ENCODE measurements around the gene RARS2.

The RARS2 gene

GRCh38 chr6:87572883-87573282 is 16.9 kb downstream of the RARS2 start:
- no peak for DNase-seq

- no peak for DNase-seq
Measured at GRCh38 chr6:87572021-87572420, 17.8 kb downstream of the RARS2 start.

GRCh38 chr6:87561017-87561416 is 28.8 kb downstream of the RARS2 start:
- DNase-seq: no peak

GRCh38 chr6:87558446-87558845 is 31.3 kb downstream of the RARS2 start:
- DNase-seq: no peak

- no peak for DNase-seq
Measured at GRCh38 chr6:87555506-87555905, 34.3 kb downstream of the RARS2 start.

GRCh38 chr6:87553159-87553765 is 36.5 kb downstream of the RARS2 start:
- no peak for DNase-seq

GRCh38 chr6:87551799-87552198 is 38.0 kb downstream of the RARS2 start:
- no peak for DNase-seq

GRCh38 chr6:87544474-87544735 is 45.4 kb downstream of the RARS2 start:
- no peak for DNase-seq

- DNase-seq: no peak
Measured at GRCh38 chr6:87543696-87544473, 45.9 kb downstream of the RARS2 start.

- no peak for DNase-seq
Measured at GRCh38 chr6:87541744-87542143, 48.0 kb downstream of the RARS2 start.

- DNase-seq: no peak
Measured at GRCh38 chr6:87541041-87541440, 48.7 kb downstream of the RARS2 start.

- no peak for DNase-seq
Measured at GRCh38 chr6:87540539-87540938, 49.2 kb downstream of the RARS2 start.

GRCh38 chr6:87539554-87539953 is 50.2 kb downstream of the RARS2 start:
- no peak for DNase-seq

GRCh38 chr6:87538510-87539260 is 51.1 kb downstream of the RARS2 start:
- no peak for DNase-seq

GRCh38 chr6:87534377-87535047 is 55.3 kb downstream of the RARS2 start:
- DNase-seq: no peak

GRCh38 chr6:87529221-87529620 is 60.6 kb downstream of the RARS2 start:
- no peak for DNase-seq

GRCh38 chr6:87522686-87523085 is 67.1 kb downstream of the RARS2 start:
- no peak for DNase-seq

- DNase-seq: no peak
Measured at GRCh38 chr6:87518453-87518852, 71.3 kb downstream of the RARS2 start.

GRCh38 chr6:87514831-87515230 is 75.0 kb downstream of the RARS2 start:
- DNase-seq: no peak

- no peak for DNase-seq
Measured at GRCh38 chr6:87504441-87504840, 85.3 kb downstream of the RARS2 start.

- no peak for DNase-seq
Measured at GRCh38 chr6:87501809-87502572, 87.8 kb downstream of the RARS2 start.

GRCh38 chr6:87498048-87498447 is 91.7 kb downstream of the RARS2 start:
- no peak for DNase-seq
